Measurements from ENCODE around the gene LAMTOR5.
A peak's percentile ranks its signal among the peaks of the same experiment; 100 is the strongest.
"Not testable (repeated sequence)": the region's sequence is repeated elsewhere in the genome, so short reads cannot be mapped to it uniquely, and the experiment has no call there.

Gene LAMTOR5

GRCh38 chr1:110407260-110408210 is at the start of gene LAMTOR5:
Gene LAMTOR5 (minus strand): TSS chr1:110407694. CDS start chr1:110407620, 74 bp downstream.
- DNase-seq (ENCODE audit: low spot score): peak; percentile 95

DNA sequence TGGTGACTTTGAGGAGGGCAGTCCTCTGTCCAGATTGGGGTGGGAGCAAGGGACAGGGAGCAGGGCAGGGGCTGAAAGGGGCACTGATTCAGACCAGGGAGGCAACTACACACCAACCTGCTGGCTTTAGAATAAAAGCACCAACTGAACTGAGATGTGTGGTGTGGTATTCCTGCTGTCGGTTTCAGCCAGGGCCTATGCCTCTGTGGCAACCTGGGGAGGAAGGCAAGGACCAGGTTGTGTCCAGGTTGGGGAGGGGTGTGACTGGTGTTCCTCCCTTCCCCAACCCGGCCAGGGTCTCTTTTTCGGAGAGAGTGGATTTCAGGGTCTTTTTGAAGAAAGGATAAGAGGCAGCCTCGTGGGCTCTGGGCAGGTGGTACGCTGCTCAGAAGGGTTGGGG is 49.7 kb upstream of the LAMTOR5 start:
- no peak for DNase-seq (ENCODE audit: low spot score)

GRCh38 chr1:110455151-110455550 is 47.7 kb upstream of the LAMTOR5 start:
- DNase-seq (ENCODE audit: low spot score): no peak

DNA sequence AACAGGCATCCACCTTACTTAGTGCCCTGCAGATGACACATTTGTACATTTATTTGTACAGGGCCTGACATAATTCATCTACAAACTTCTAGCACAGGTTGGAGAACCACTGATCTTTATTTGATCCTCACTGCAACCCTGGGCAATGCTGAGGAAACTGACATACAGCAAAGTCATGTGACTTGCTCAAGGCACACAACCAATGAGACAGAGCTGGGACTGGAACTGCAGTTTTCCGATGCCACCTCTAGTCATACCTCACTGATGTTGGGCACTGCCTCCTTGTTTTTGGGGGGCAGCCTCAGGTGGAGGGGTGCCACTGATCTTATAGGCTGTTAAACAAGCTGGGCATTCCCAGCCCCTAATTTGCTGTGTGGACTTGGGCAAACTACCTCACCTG is 46.8 kb upstream of the LAMTOR5 start:
- no peak for DNase-seq (ENCODE audit: low spot score)

DNA sequence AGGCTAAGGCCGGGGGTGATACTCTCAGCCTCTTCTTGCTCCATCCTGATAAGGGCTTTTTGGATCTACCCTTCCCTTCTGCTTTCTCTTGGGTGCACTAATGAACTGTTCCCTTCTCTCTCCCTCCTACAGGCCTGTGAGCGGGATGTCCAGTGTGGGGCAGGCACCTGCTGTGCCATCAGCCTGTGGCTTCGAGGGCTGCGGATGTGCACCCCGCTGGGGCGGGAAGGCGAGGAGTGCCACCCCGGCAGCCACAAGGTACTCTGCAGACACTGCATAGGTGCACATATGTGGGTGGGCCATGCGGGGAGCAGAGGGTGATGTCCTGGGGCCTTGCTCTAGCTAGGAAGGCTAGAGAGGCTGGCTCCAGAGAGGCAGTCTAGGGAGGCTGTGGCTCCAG is 46.3 kb upstream of the LAMTOR5 start:
- no peak for DNase-seq (ENCODE audit: low spot score)

- no peak for DNase-seq (ENCODE audit: low spot score)
Measured at GRCh38 chr1:110452330-110452729, 44.8 kb upstream of the LAMTOR5 start.

DNA sequence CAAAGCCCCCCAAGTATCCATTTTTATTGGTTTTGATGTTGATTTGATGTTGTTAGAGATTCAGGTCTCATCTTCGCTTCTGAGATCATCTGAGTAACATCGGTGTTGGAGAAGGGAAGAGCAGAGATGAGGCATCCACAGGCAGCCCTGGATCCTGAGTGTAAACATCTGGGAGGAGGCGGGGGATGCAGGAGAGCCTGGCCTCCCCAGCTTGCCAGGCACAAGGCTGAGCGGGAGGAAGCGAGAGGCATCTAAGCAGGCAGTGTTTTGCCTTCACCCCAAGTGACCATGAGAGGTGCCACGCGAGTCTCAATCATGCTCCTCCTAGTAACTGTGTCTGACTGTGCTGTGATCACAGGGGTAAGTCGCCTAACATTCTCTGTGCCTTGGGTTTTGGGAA is 43.4 kb upstream of the LAMTOR5 start, which contains the start of gene PROK1:
Gene PROK1 (plus strand): TSS at position 221 of the 400 bp plus-strand sequence. CDS start 68 bp downstream, at position 289.
- DNase-seq (ENCODE audit: low spot score): no peak

DNA sequence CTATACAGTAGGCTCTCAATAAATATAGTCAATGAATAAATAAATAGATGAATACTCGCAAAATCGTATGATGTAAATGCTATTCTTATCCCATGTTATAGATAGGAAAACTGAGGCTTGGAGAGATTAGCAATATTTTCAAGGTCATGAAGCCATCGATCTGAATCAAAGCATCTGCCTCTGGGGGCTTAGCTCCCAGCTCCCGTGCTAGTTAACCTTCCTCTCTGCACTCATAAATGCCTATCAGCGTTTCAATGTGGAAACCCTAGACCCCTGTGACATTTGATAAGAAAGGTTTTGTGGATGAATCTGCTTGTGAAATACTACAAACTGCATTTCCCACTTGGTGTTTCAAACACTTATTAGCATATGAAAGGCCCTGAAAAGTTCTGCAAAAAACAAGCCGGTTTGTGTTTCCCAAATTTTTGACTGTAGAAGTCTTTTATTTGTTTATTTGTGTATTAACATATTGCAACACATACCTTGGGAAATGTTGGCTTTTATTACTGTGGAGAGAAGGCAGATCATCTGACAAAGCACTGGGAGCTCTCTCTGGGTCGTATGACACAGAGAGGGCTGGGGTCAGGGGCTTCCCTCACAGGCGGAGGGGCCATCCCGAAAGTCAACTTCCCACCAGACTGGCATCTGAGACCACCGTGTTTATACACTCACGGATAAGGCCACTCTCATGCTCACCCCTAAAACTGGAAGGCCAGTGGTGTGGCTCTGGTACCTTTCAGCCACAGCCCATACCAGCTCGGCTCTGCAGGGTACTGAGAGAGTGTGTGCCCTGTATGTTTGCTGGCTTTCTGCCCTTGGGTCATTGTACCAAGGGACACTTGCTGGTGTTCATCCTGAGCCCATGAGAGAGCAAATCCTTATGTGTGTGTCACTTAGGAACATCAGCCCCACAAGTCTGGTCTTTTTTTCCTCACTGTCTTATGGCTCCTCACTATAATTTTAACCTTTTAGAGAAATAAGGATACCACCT is 42.5 kb upstream of the LAMTOR5 start:
- no peak for DNase-seq (ENCODE audit: low spot score)

- no peak for DNase-seq (ENCODE audit: low spot score)
Measured at GRCh38 chr1:110444561-110444960, 37.1 kb upstream of the LAMTOR5 start.

DNA sequence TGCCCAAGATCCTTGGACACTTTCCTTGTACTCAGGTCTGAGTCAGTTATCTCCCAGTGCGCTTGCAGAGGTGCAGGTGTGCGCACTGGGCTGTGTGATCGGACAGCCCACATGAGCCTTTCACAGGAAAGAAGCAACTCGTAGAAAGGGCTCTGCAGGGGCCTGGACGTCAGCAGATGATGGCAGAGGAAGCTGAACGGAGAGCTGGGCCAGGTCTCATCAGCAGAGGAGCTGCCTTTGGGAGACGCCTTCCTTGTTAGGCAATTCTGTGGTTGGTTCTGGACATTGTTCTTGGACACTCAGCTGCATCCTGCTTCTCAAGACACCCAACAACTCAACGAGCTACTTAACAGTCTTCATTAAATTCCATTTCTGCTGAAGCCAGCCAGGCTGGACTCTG is 36.0 kb upstream of the LAMTOR5 start:
- no peak for DNase-seq (ENCODE audit: low spot score)

DNA sequence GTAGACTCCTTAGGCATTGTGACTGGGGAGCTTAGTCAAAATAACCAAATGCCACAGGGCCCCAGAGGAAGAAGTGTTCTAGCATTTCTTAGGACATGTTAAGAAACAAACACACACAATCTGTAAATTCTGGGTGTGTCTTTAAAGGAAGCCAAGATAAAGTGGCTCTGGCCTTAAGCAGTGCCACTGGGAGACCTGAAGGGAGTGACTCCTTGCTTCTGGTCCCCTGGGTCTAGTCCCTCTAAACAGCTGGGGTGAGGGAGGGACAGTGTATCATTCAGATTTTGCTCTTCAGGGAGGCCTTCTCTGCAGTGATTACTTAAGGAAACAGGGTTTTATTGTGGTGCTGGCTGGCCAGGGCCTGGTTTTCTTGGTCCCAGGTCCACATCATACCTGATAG is 34.4 kb upstream of the LAMTOR5 start:
- DNase-seq (ENCODE audit: low spot score): no peak

DNA sequence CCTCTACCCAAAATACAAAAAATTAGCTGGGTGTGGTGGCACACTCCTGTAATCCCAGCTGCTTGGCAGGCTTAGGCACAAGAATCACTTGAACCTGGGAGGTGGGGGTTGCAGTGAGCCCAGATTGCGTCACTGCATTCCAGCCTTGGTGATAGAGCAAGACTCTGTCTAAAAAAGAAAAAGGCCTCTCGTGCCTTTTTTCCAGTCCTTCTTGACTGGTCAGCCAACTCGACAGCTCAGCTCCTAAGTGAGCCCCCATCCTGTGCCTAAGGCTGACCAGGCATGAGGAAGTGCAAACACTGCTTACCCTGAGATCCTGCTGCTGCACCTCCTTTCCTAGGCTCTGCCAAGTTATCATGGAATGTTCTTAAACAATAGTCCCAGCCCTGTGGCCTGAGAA is 33.4 kb upstream of the LAMTOR5 start:
- DNase-seq (ENCODE audit: low spot score): peak; percentile 62

DNA sequence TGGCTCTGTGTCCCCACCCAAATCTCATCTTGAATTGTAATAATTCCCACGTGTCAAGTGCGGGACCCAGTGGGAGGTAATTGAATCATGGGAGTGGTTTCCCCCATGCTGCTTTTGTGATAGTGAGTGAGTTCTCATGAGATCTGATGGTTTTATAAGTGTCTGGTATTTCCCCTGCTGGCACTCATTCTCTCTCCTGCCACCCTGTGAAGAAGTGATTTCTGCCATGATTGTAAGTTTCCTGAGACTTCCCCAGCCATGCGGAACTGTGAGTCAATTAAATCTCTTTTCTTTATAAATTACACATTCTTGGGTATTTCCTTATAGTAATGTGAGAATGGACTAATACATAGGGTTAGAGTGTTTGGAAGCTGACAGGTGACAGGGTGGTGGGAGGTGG is 32.4 kb upstream of the LAMTOR5 start:
- peak; percentile 17 for DNase-seq (ENCODE audit: low spot score)

DNA sequence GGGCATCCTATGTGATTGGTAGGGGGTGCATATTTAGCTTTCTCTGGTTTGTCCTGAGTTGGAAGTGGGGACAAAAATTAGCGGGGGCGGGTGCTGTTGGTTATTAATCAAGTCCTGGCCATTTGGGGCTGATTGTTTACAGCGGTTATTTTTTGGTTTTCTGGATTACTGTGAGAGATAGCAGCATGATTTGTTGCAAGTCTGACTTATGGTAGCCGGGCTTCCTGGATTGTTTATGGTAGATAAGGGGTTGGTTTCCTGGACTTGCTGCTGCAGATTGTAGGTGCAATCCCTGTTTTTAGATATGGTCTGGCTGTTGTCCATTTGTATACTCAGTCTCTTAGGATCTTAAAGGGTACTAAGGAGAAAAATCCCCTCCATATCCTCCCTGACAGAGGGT is 31.4 kb upstream of the LAMTOR5 start:
- no peak for DNase-seq (ENCODE audit: low spot score)

DNA sequence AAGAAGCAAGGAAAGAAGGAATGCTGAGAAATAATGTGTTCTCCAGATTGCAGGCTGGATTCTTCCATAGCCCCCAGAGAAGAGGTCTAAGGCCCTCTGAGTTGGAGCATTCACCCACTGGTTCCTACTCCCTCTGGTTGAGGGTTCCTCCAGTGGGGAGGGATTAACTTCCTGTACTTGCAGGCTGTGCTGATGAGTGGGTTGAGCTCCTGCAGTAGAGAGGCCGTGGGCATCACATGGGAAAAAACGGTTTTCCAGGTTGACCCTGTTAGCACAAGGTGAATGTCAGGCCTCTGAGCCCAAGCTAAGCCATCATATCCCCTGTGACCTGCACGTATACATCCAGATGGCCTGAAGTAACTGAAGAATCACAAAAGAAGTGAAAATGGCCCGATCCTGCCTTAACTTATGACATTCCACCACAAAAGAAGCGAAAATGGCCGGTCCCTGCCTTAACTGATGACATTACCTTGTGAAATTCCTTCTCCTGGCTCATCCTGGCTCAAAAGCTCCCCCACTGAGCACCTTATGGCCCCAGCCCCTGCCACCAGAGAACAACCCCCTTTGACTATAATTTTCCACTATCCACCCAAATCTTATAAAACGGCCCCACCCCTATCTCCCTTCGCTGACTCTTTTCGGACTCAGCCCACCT is 30.3 kb upstream of the LAMTOR5 start:
- DNase-seq (ENCODE audit: low spot score): not testable (repeated sequence)

GRCh38 chr1:110436635-110437034 is 29.1 kb upstream of the LAMTOR5 start:
- DNase-seq (ENCODE audit: low spot score): no peak

DNA sequence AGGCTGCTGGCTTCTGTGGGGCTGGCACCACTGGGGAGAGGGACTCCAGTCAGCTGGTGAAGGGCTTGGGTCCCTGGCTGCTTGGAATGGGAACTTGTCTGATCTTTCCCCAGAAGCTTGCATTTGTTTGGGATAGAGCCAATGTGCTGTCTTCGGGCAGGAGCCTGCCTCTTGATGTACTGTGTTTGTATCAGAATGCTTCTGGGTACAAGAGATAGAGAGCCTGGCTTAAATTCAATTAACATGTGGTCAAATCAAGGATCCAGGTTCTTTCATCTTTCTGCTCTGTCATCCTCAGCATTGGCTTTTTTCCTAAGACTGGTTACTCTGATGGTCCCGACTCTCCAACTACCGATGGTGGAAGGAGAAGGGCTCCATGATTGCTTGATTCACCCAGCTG is 27.5 kb upstream of the LAMTOR5 start:
- no peak for DNase-seq (ENCODE audit: low spot score)

GRCh38 chr1:110433803-110434202 is 26.3 kb upstream of the LAMTOR5 start:
- DNase-seq (ENCODE audit: low spot score): peak; percentile 85

DNA sequence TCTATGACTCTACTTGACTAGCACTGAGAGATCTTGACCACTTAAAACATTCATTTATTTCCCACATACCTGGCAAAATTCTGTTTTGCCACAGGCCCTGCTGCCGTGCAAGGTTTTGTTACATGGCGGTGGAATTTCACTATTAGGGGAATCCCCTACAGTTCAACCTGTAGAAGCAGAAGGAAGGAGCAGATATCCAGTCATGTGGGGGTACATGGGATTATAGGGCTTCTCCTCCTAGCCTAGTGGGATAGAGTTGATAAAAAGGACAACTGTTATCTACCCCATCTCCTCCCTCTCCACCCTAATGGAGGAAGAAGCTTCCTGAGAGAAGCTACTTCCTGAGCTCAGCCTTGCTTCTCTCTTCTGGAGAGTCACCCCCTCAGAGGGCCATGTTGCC is 25.7 kb upstream of the LAMTOR5 start:
- no peak for DNase-seq (ENCODE audit: low spot score)

DNA sequence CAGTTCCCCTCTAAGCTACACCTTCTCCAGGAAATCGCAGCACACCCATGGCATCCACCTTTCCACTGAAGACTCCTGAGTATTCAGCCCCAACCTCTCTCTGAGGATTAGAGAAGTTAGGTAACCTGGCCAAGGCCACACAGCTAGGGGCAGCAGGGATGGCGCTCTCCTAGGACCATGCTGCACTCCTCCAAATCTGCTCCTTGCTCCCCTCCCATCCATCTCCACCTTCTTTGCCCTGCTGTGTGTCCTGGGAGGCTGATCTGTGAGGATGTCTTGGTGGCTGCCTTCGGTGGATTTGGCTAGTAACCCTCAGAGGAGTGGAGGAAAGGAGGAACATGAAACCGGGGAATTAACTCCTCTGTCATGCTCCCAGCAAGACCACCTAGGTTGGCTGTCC is 23.4 kb upstream of the LAMTOR5 start:
- no peak for DNase-seq (ENCODE audit: low spot score)

DNA sequence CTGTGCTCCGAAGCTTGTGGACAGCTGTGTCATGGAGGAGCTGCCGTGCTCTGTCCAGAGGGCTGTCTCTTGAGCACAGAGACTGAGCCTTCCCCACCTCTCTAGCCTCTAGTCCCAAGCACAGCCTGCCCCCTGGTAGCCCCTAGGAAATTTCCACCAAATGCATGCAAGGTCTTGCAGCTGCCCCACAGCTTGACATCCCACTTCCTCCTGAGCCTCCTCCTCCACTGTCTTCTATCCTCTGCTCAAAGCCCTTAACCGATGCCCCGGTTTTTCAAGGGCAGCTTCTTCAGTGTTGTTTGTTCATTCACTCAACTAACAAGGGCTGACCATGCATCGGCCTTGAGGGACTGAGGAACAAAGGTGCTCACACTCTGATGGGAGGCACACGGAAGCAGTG is 22.9 kb upstream of the LAMTOR5 start:
- no peak for DNase-seq (ENCODE audit: low spot score)

- DNase-seq (ENCODE audit: low spot score): no peak
Measured at GRCh38 chr1:110428946-110429345, 21.5 kb upstream of the LAMTOR5 start.

All from kidney tubule cell (primary cell).